Retinal pigment epithelial cell (primary cell): ENCODE results near the gene RPTOR.
"Not testable (repeated sequence)": the region's sequence is repeated elsewhere in the genome, so short reads cannot be mapped to it uniquely, and the experiment has no call there.

Experiments used
- DNase-seq: peaks from one replicate; pipeline ENCODE4 v3.0.0-alpha.2; 2010; ENCODE audit warnings: low read depth
- H3K4me3 ChIP-seq: 2 replicates; pipeline ENCODE4 v1.5.1; 2011; ENCODE audit warnings: mild to moderate bottlenecking, low read length, control low read depth, moderate library complexity
- CTCF ChIP-seq: conservative IDR thresholded peaks from 2 replicates; pipeline ENCODE4 v1.5.1; 2011; ENCODE audit warnings: low read depth, low read length, control low read depth, inconsistent platforms

Gene RPTOR

DNA sequence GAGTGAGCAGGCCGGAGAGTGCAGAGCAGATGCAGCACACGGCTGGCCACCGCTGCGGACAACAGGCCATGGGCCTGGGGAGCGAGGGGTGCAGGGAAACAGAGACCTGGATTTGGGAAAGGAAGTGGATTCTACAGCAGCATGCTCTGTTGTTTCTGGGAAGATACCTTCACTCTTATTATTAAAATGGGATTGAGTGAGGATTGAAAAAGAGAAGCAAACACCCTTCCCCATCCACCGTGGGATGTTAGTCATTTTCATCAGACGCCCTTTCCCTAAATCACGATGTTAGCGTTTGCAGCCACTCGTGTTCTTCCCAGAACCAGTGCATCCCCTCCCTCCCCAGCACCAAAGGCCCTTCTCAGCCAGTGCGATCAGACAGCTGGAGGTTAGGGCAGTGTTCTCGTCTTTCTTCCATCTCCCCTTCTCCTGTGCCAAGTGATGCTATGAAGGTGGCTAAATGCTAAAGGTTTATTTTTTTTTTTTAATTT, 250.5 kb downstream of the RPTOR start:
- TF ChIP-seq CTCF, result no peak
- no peak overlapping the region for H3K4me3 ChIP-seq
- DNase-seq, result no peak

GRCh38 chr17:80795754-80796153, 251.1 kb downstream of the RPTOR start:
- H3K4me3 ChIP-seq, result no peak overlapping the region
- peak; percentile 39 for DNase-seq
- no peak for TF ChIP-seq CTCF

GRCh38 chr17:80796430-80796861, 251.8 kb downstream of the RPTOR start:
- H3K4me3 ChIP-seq, result no peak overlapping the region
- no peak for TF ChIP-seq CTCF
- no peak for DNase-seq

GRCh38 chr17:80797222-80797621, 252.6 kb downstream of the RPTOR start:
- H3K4me3 ChIP-seq, DNase-seq: not testable (repeated sequence)

- H3K4me3 ChIP-seq, result no peak overlapping the region
- no peak for DNase-seq
- no peak for TF ChIP-seq CTCF
Observed at GRCh38 chr17:80797741-80798594, 253.3 kb downstream of the RPTOR start.

GRCh38 chr17:80798595-80799537, 254.2 kb downstream of the RPTOR start:
- no peak for TF ChIP-seq CTCF
- no peak for DNase-seq
- no peak overlapping the region for H3K4me3 ChIP-seq
